ENCODE results near the gene EFCC1. TPM values are rescaled to one million over a fixed set of nuclear protein-coding genes. Genes with fewer than 3 reads are reported as not detected.

Gene EFCC1
- polyA plus RNA-seq, 1 experiment: not detected

DNA sequence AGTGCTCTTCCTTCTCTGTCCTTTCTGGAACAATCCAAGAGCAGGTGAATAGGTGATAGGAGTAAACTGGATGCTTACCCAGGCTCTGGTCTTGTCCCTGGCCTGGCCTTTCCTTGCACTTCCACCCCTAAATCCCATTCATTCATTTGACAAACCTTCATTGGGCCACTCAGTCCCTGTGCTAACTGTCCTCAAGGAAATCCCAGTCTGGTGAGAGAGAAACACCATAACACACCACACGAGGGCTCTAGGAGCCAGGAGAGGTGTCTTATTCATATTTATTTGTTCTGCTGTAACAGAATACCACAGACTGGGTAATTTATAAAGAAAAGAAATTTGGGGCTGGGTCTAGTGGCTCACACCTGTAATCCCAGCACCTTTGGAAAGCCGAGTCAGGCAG lies 22.8 kb downstream of the EFCC1 start:
- TF ChIP-seq, protein P1, sequence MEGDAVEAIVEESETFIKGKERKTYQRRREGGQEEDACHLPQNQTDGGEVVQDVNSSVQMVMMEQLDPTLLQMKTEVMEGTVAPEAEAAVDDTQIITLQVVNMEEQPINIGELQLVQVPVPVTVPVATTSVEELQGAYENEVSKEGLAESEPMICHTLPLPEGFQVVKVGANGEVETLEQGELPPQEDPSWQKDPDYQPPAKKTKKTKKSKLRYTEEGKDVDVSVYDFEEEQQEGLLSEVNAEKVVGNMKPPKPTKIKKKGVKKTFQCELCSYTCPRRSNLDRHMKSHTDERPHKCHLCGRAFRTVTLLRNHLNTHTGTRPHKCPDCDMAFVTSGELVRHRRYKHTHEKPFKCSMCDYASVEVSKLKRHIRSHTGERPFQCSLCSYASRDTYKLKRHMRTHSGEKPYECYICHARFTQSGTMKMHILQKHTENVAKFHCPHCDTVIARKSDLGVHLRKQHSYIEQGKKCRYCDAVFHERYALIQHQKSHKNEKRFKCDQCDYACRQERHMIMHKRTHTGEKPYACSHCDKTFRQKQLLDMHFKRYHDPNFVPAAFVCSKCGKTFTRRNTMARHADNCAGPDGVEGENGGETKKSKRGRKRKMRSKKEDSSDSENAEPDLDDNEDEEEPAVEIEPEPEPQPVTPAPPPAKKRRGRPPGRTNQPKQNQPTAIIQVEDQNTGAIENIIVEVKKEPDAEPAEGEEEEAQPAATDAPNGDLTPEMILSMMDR (IDR thresholded peaks at IDR 0.05; ENCODE audit: insufficient read depth, low read depth, low read length): 0 out of 2 replicates have a peak, but pooled peaks have one; percentile 11
- ChIA-PET CTCF (no interaction called here), POLR2A (no interaction called here)
- H3K36me3 ChIP-seq (ENCODE audit: control insufficient read depth, insufficient read depth, low read length): no peaks in the 10 kb centered on the region
- no peak overlapping the region for H3K4me3 ChIP-seq (ENCODE audit: low read depth, low read length)
- DNase-seq (ENCODE audit: low read depth): no peak
- H3K27me3 ChIP-seq (ENCODE audit: control insufficient read depth, insufficient read depth, low read length): peaks cover 34% of the 10 kb centered on the region

DNA sequence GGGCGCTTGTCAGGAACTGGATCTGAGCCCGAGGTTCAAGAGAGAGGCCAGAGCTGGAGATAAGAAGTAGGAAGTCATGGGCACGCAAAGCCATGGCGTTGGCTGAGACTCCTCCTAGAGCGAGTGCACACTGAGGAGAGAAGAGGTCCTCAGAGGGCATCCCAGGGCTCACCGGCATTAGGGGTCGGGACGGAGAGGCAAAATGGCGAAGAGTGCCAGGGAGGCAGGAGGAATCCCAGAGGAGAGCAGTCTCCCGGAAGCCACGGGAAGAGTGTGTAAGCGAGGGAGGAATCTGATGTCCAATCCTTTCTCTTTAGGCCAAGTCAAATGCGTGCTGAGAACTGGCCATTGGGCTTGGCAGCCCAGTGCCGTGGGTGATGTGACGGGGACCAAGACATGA lies 24.0 kb downstream of the EFCC1 start:
- no peak for DNase-seq (ENCODE audit: low read depth)
- ChIA-PET CTCF (interaction anchor here (1.6 to 2.1 kb wide), 2 partner anchors 28 to 221 kb away, joined by 6 to 8 read pairs; no protein-coding TSS in a partner anchor), POLR2A (no interaction called here)
- Histone ChIP-seq H3K4me3 (ENCODE audit: low read depth, low read length) (no peak overlapping the region), H3K36me3 (ENCODE audit: control insufficient read depth, insufficient read depth, low read length) (no peaks in the 10 kb centered on the region), H3K27me3 (ENCODE audit: control insufficient read depth, insufficient read depth, low read length) (peaks cover 34% of the 10 kb centered on the region)
- TF ChIP-seq, protein P1 (IDR thresholded peaks at IDR 0.05; ENCODE audit: insufficient read depth, low read depth, low read length): no peak

DNA sequence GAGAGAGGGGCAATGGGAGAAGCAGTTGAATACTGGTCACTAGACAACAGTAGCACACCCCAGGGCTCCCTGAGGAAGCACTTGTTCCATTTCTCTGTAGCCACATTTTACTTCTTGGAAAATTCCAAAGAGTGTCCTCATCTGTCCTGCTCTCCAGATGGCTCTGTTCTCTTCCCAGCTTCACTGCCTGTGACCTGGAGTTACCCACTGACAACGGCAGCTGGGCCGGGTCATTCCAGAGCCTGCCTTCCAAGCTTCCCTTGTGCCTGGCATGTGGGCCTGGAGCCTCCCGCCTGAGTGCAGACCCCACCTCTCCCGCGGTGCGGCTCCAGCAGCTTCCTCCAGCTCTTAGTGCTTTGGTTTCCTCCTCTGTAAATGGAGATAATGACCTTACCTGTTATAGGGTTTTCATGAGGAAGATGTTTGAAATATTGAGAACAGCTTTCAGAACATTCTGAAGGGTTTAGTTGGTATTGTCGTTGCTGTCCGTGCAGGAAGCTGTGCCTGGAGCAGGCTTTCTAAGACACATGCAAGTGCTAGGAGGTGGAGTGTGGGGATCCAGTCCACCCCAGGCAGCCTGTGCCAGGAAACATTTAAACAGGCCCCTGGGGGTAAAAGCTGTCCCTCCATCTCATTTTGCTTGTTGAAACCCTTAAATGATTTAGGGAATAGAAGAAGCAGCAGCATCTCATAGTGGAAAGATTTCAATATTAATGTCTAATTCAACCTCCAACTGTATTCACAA lies 24.8 kb downstream of the EFCC1 start:
- TF ChIP-seq, protein P1 (IDR thresholded peaks at IDR 0.05; ENCODE audit: insufficient read depth, low read depth, low read length): no peak
- DNase-seq (ENCODE audit: low read depth): no peak
- ChIA-PET POLR2A (no interaction called here), CTCF (interaction anchor here (1.6 to 2.1 kb wide), 3 partner anchors 9 to 220 kb away, joined by 6 to 8 read pairs (median 8); no protein-coding TSS in a partner anchor)
- Histone ChIP-seq H3K4me3 (ENCODE audit: low read depth, low read length) (no peak overlapping the region), H3K36me3 (ENCODE audit: control insufficient read depth, insufficient read depth, low read length) (no peaks in the 10 kb centered on the region), H3K27me3 (ENCODE audit: control insufficient read depth, insufficient read depth, low read length) (peaks cover 33% of the 10 kb centered on the region)

- POLR2A ChIA-PET: no interaction called here
- H3K27me3 ChIP-seq (ENCODE audit: control insufficient read depth, insufficient read depth, low read length): peaks cover 32% of the 10 kb centered on the region
- CTCF ChIA-PET: interaction anchor here (0.6 to 2.1 kb wide), 8 partner anchors 10 to 219 kb away, joined by 3 to 8 read pairs (median 4); partner anchors contain the start of gene CFAP92
- TF ChIP-seq, protein P1 (IDR thresholded peaks at IDR 0.05; ENCODE audit: insufficient read depth, low read depth, low read length): peak; percentile 10; the same call in 1 of the 2 replicates
- peak overlapping the region; percentile 9 for H3K4me3 ChIP-seq (ENCODE audit: low read depth, low read length)
- no peak for DNase-seq (ENCODE audit: low read depth)
- H3K36me3 ChIP-seq (ENCODE audit: control insufficient read depth, insufficient read depth, low read length): no peaks in the 10 kb centered on the region
Measured at GRCh38 chr3:129026728-129027543, 25.8 kb downstream of the EFCC1 start.

- no peaks in the 10 kb centered on the region for H3K36me3 ChIP-seq (ENCODE audit: control insufficient read depth, insufficient read depth, low read length)
- POLR2A ChIA-PET: no interaction called here
- TF ChIP-seq, protein P1 (IDR thresholded peaks at IDR 0.05; ENCODE audit: insufficient read depth, low read depth, low read length): no peak
- peaks cover 27% of the 10 kb centered on the region for H3K27me3 ChIP-seq (ENCODE audit: control insufficient read depth, insufficient read depth, low read length)
- peak overlapping the region; percentile 9 for H3K4me3 ChIP-seq (ENCODE audit: low read depth, low read length)
- DNase-seq (ENCODE audit: low read depth): no peak
- CTCF ChIA-PET: interaction anchor here (1.1 to 1.4 kb wide), 5 partner anchors 9 to 57 kb away, joined by 3 to 4 read pairs (median 3); partner anchors contain the start of gene CFAP92
Measured at GRCh38 chr3:129027544-129027880, 26.4 kb downstream of the EFCC1 start.
